DOHH2 (cell line): ENCODE data around the gene RBMY1E.
"Not testable (repeated sequence)": the region's sequence is repeated elsewhere in the genome, so short reads cannot be mapped to it uniquely, and the experiment has no call there.

Experiments used
- EZH2phosphoT487 ChIP-seq: fragments of 200-600 bp; sonication (generic); IDR thresholded peaks from 2 replicates; pipeline ENCODE4 v1.6.1; 2017; ENCODE audit warnings: borderline replicate concordance, mild to moderate bottlenecking, antibody characterized with exemption, low read length, moderate library complexity, mixed read lengths
- TF ChIP-seq, protein P1 (sequence below): fragments of 200-600 bp; sonication (generic); IDR thresholded peaks from one replicate; pipeline ENCODE4 v1.5.1; 2014; ENCODE audit warnings: antibody characterized with exemption, mild to moderate bottlenecking, low read depth, low read length; ENCODE audit not compliant: poor library complexity, severe bottlenecking

DNA sequence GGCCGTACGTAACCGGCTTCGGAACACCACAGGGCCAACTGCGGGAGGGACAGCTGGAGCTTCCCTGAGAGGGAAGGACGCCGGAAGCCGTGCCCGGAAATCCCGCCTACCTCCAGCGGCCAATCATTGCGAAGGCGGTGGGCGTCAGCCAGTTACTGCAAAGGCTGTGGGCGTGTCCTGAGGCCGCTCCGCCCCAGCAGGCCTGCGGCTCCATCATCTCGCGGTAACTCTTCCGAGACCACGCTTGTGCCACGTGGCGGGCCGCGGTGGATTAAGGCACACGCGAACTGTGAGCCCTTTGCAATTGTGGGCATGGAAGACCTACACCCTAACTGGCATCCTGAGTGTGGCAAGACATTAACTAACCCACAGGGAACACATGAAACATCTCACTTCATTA is 23.4 kb downstream of the RBMY1E start, which contains the start of gene RBMY1D:
- TF ChIP-seq, protein P1, sequence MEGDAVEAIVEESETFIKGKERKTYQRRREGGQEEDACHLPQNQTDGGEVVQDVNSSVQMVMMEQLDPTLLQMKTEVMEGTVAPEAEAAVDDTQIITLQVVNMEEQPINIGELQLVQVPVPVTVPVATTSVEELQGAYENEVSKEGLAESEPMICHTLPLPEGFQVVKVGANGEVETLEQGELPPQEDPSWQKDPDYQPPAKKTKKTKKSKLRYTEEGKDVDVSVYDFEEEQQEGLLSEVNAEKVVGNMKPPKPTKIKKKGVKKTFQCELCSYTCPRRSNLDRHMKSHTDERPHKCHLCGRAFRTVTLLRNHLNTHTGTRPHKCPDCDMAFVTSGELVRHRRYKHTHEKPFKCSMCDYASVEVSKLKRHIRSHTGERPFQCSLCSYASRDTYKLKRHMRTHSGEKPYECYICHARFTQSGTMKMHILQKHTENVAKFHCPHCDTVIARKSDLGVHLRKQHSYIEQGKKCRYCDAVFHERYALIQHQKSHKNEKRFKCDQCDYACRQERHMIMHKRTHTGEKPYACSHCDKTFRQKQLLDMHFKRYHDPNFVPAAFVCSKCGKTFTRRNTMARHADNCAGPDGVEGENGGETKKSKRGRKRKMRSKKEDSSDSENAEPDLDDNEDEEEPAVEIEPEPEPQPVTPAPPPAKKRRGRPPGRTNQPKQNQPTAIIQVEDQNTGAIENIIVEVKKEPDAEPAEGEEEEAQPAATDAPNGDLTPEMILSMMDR, result not testable (repeated sequence)
- not testable (repeated sequence) for TF ChIP-seq EZH2phosphoT487
